IPS-18c (cell line): ENCODE data around the gene TMEM169.
"Not testable (repeated sequence)": the region's sequence is repeated elsewhere in the genome, so short reads cannot be mapped to it uniquely, and the experiment has no call there.

Experiments used
- H3K4me3 ChIP-seq: 2 replicates; pipeline ENCODE4 v1.7.0; 2013; ENCODE audit warnings: low read depth, mild to moderate bottlenecking, low read length, moderate library complexity; ENCODE audit not compliant: insufficient read depth
- H3K9me3 ChIP-seq: one replicate; pipeline ENCODE4 v1.6.1; 2013; ENCODE audit warnings: mild to moderate bottlenecking, low read length, moderate library complexity; ENCODE audit not compliant: control insufficient read depth, insufficient read depth

The TMEM169 gene

GRCh38 chr2:216064665-216065064 is 17.1 kb upstream of the TMEM169 start:
- H3K9me3 ChIP-seq, result no peaks in the 10 kb centered on the region
- H3K4me3 ChIP-seq, result no peak overlapping the region

- Histone ChIP-seq H3K9me3 (no peaks in the 10 kb centered on the region), H3K4me3 (no peak overlapping the region)
Measured at GRCh38 chr2:216066230-216066629, 15.5 kb upstream of the TMEM169 start.

- Histone ChIP-seq H3K9me3 (no peaks in the 10 kb centered on the region), H3K4me3 (no peak overlapping the region)
Measured at GRCh38 chr2:216069028-216069427, 12.7 kb upstream of the TMEM169 start.

- Histone ChIP-seq H3K9me3 (no peaks in the 10 kb centered on the region), H3K4me3 (no peak overlapping the region)
Measured at GRCh38 chr2:216070195-216070594, 11.5 kb upstream of the TMEM169 start.

GRCh38 chr2:216071111-216071851 is 10.4 kb upstream of the TMEM169 start:
- no peak overlapping the region for H3K4me3 ChIP-seq
- no peaks in the 10 kb centered on the region for H3K9me3 ChIP-seq

GRCh38 chr2:216072473-216072872 is 9.2 kb upstream of the TMEM169 start:
- H3K4me3 ChIP-seq, result no peak overlapping the region
- no peaks in the 10 kb centered on the region for H3K9me3 ChIP-seq

GRCh38 chr2:216073773-216074172 is 7.9 kb upstream of the TMEM169 start:
- Histone ChIP-seq H3K9me3 (no peaks in the 10 kb centered on the region), H3K4me3 (no peak overlapping the region)

GRCh38 chr2:216074380-216074779 is 7.3 kb upstream of the TMEM169 start:
- Histone ChIP-seq H3K4me3 (no peak overlapping the region), H3K9me3 (no peaks in the 10 kb centered on the region)

- no peaks in the 10 kb centered on the region for H3K9me3 ChIP-seq
- H3K4me3 ChIP-seq, result no peak overlapping the region
Measured at GRCh38 chr2:216074794-216075193, 6.9 kb upstream of the TMEM169 start.

GRCh38 chr2:216075510-216076485 is 5.9 kb upstream of the TMEM169 start:
- Histone ChIP-seq H3K4me3 (no peak overlapping the region), H3K9me3 (no peaks in the 10 kb centered on the region)

- Histone ChIP-seq H3K4me3 (no peak overlapping the region), H3K9me3 (no peaks in the 10 kb centered on the region)
Measured at GRCh38 chr2:216078776-216079175, 2.9 kb upstream of the TMEM169 start.

- not testable (repeated sequence) for H3K4me3 ChIP-seq
Measured at GRCh38 chr2:216080048-216080447, 1.7 kb upstream of the TMEM169 start.

GRCh38 chr2:216081012-216081411 is 707 bp upstream of the TMEM169 start:
- no peaks in the 10 kb centered on the region for H3K9me3 ChIP-seq
- peak overlapping the region; percentile 89 for H3K4me3 ChIP-seq

More at GRCh38 chr2:216080048-216080447, 1.7 kb upstream of the TMEM169 start:
- not testable (repeated sequence) for H3K9me3 ChIP-seq

GRCh38 chr2:216082117-216082711 is 495 bp downstream of the TMEM169 start:
- no peaks in the 10 kb centered on the region for H3K9me3 ChIP-seq
- H3K4me3 ChIP-seq, result peak overlapping the region; percentile 89

- Histone ChIP-seq H3K9me3 (no peaks in the 10 kb centered on the region), H3K4me3 (peak overlapping the region; percentile 89; the same call in 1 of the 2 replicates)
Measured at GRCh38 chr2:216082805-216083204, 1.1 kb downstream of the TMEM169 start.

- Histone ChIP-seq H3K9me3 (no peaks in the 10 kb centered on the region), H3K4me3 (no peak overlapping the region)
Measured at GRCh38 chr2:216083464-216084281, 2.0 kb downstream of the TMEM169 start.

- H3K9me3 ChIP-seq, result no peaks in the 10 kb centered on the region
- H3K4me3 ChIP-seq, result no peak overlapping the region
Measured at GRCh38 chr2:216084547-216084946, 2.8 kb downstream of the TMEM169 start.
